GM21390 (cell line): ENCODE data around the gene EIF4E1B.

Source experiments
- ATAC-seq: cut with Tn5 transposase; IDR thresholded peaks from one replicate; pipeline ENCODE4 v1.9.1; 2021; ENCODE audit not compliant: unreplicated experiment

The EIF4E1B gene

GRCh38 chr5:176625966-176626875 lies 4.3 kb upstream of the EIF4E1B start:
- no peak for ATAC-seq

DNA sequence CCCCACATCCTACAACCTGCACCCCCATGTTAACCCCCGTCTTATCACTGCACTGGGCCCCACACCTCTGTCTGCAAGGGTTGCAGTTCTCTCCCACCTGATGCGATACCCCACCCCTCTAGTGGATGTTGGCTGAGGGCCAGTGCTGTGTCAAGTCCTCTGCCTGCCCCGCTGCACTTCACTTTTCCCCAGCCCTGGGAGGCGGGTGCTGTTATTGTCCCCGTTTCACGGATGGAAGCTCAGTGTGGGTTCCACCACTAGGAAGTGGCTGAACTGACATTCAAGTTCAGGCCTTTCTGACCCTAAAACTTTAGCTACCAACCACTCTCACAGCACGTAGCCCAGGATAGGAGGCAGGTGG lies 3.6 kb upstream of the EIF4E1B start:
- ATAC-seq, result no peak

DNA sequence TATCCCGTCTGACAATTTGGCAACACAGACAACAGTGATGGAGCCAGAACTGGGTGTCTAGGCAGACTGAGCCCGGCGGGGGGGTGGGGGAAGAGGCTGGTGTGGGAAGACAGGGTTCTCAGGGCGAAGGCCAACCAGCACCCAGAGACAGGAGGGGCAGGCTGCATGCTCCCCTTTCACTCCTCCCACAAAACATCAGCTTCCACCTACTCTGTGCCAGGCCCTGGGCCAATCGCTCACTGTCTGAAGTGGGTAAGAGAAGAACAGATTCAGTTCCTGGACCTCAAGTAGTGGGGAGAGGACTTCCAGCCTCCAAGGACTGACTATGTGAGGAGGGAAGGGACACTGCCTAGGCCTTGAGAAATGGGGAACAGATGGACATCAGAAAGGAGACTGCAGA lies 2.9 kb upstream of the EIF4E1B start:
- no peak for ATAC-seq

DNA sequence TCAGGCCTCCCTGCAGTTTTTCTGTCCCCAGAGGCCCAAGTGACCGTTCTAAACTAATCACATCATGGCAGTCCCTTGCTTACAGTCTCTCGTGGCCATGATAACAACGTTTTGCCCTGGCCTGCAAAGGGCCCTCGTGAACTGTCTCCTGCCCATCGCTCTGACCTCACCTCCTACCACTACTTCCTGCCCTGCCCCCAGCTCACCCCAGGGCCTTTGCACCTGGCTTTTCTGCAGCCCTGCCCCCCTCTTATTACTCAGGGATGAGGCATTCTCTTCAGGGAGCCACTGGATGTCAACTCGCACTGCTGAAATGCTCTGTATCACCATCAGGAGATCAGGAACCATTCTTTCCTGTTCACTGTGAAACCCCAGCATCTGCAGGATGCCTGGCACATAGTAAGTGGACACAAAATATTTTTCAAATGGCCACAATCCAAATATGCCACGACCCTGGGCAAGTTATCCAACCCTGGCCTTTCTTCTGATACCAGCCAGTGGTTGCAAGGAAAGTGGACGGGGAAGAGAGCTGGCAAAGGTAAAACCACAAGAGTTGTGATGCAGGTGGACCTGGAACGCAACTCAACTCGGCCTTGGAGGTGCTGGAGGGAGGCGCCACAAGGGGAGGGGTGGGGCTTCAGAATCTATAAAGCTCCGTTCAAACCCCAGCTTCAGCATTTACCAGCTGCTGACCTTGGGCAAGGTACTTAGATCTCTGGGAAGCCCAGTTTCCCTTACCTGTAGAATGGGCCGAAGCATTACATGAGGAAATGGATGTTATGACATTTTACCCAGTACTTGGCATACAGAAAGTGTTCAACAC lies 1.9 kb upstream of the EIF4E1B start:
- ATAC-seq, result no peak

- no peak for ATAC-seq
These were observed 1.1 kb upstream of the EIF4E1B start for GRCh38 chr5:176629317-176629852.

DNA sequence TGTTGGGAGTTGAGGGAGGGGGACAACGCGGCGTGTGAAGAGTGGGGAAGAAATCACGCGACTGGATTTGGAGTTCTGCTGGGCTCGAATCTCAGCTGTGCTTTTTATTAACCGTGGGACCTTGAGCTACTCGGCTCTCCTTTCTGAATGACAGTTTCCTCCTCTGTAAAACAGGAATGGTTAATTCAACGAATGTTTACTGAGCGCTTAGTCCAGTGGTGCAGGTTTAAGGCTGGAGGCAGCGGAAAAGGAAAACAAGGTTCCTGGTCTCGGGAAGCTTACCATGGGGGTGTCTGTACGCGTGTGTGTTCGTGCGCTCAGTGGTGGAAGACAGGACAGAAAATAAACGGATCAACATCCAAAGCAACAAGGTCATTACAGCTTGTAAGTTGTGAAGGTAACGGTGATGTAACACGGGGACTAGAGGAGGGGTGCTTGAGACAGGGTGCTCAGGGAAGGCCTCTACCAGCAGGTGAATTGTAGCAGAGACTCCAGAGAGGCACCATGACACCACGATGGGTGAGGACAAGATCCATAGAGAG lies 277 bp downstream of the EIF4E1B start:
- no peak for ATAC-seq

DNA sequence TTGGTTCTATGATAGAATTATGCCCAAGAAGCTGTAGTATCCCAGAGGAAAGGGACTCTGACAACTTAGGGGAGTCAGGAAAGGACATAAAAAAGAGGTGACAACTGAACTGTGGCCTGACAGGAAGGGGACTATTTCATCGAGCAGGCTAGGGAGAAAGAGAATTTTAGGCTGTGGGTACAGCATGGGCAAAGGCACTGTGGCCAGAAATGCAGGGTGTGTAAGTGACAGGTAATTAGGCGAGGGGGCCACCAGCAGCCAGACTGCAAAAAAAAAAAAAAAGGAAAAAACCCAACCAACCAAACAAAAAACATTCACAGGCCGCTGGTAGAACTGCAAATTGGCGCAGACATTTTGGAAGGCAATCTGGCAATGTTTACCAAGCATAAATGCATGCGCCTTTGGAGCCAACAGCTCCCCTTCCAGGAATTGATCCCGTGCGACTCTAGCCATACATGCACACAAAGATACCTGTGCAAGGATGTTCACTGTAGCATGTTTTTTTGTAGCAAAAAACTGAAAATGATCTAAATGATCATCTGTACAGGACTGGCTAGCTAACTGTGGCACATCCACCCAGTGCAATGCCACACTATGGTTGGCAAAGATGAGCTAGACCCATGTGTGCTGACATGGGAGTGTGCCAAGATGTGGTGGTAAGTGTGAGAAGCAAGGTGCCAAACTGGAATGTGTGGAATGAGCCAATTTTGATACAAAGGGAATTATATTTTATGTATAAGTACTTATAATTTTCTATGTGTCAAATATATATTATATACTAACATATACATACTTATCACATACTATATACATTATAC lies 1.1 kb downstream of the EIF4E1B start:
- ATAC-seq, result no peak

DNA sequence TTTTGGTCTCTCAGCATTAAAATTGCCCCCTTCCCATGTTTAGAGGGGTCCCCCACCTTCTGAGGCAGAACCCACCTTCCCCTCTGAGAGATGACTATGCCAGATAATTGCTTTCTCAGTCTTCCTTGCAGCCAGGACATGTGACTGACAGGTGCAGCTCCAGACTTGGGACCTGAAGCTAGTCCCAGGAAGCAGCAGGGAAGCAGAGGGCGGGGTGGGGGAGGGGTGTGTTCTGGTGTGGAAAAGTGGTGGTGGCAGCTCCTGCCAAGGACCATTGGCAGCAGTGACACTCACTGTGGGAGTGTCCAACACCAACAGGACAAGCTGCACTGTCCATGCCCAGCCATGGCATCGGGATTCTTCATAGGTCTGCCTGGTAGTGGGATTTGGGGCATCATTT lies 2.3 kb downstream of the EIF4E1B start:
- no peak for ATAC-seq

DNA sequence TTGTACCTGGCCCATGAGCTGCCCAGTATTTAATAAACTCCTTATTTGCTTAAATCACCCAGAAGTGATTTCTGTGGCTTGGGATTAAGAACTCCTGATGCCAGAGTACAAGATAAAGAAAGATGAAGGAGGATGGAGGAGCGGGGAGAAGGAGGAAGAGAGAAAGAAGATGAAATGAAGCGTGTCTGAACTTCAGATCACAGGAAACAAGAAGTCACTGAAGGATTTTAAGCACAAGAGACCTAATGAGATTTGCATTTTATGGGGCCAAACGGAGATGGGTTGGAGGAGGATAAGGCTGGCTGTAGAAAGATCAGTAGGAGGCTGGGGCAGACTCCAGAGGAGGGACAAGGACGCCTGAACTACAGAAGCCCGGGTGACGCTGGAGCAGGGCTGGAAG lies 3.1 kb downstream of the EIF4E1B start:
- no peak for ATAC-seq

GRCh38 chr5:176636426-176636825 lies 6.0 kb downstream of the EIF4E1B start:
- ATAC-seq, result no peak

GRCh38 chr5:176637556-176637955 lies 7.1 kb downstream of the EIF4E1B start:
- no peak for ATAC-seq

DNA sequence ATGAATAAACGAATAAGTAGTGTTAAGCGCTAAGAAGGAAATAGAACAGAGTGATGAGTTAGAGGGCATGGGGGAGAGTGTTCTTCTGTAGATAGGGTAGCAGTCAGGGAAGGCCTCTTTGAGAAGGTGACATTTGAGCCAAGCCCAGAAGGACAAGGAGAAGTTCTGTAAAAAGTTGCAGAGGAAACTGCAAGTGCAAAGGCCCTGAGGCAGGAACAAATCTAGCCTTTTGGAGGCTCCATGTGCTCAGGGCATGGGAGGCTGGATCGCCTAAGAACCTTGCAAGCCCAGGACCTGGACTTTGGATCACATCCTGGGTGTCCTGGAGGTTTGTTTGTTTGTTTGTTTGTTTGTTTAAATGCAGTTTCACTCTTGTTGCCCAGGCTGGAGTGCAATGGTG lies 8.0 kb downstream of the EIF4E1B start:
- no peak for ATAC-seq

- no peak for ATAC-seq
These were observed 8.7 kb downstream of the EIF4E1B start for GRCh38 chr5:176639208-176639607.

GRCh38 chr5:176639981-176640380 lies 9.5 kb downstream of the EIF4E1B start:
- ATAC-seq, result no peak

DNA sequence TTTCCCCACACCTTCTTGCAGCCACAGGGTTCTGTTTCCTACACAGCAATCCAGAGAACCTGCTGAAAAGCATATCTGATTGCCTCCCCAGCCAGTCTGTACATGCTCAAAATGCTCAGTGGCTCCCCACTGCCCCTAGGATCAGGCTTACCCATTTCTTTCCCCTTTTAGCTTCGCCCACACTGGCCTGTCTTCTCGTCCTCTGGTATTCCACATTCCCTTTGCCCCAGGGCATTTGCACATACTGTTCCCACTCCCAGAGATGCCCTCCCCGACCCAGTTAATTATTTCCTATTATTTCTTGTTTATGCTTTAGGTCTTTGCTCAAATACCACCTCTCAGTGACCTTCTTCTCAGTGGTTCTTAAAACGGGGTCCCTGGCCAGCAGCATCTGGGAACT lies 10.1 kb downstream of the EIF4E1B start:
- no peak for ATAC-seq

DNA sequence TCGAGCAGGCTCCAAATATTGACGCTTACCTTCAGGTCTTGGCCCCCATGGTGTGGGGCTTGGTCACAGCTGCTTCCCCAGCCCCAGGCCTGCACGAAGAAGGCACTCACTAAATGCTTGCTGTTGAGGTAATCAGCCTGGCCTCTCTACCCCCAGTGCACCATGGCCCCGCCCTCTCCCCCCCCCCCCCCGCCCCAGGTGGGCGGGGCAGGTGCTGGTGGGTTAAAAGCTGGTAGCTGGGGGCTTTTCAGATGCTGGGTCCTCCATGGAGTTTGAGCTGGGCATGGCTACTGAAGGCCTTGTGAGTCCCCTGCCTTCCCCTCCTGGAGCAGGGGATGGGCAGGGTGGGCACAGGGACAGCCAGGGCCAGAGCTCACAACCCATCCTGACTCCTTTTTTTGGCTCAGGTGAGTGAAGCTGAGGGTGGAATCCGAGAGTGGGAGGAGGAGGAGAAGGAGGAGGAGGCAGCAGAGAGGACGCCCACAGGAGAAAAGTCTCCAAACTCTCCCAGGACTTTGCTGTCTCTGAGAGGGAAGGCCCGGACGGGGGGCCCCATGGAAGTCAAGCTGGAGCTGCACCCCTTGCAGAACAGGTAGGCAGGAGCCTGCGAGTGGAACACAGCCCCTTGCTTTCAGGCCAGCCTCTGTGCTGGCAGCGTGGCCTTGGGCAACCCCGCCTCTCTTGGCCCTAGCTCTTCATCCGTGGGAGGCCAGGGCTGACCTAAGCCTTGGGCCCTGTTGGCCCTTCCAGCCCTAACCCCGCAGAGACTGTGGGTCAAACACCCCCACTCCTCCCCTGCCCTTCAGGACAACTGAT lies 12.4 kb downstream of the EIF4E1B start:
- ATAC-seq, result no peak

DNA sequence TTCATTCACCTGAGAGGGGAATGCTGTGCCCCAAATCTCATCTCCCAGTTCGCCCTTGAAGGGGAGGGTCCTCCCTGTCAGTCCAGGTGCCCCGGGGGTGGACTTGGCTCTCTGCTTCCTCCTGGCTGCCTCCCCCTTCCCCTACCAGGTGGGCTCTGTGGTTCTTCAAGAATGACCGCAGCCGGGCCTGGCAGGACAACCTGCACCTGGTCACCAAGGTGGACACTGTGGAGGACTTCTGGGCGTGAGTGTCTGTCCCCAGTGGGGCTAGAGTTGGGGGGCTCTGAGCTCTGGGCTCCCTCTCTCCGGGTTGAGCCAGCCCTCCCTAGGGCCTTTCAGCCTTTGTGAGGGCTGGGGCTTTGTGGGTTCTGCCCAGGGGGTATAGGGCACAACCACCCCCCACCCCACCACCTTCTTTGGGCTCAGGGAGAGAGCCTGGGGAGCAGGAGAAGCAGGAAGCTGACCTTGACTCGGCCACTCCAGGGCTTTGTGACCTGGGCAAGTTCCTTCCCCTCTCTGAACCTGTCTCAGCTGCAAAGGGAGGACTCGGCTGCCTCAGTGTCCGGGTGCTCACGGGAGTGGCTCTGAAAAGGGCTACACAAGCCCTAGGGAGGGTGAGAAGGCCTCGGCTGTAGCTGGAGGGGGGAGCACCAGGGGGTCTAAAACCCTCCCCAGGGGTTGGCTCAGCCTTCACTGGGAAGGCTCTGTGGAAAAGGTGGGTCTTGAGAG lies 13.2 kb downstream of the EIF4E1B start:
- no peak for ATAC-seq

GRCh38 chr5:176644294-176644693 lies 13.8 kb downstream of the EIF4E1B start:
- no peak for ATAC-seq
